SK-N-SH treated with all-trans-retinoic acid at 6 μM for 48 hours (cell line): ENCODE results near the gene FRAT2.

Experiments used
- CREB5 ChIP-seq: fragments of 250-450 bp; sonication (Bioruptor Pico); IDR thresholded peaks from 2 replicates; pipeline ENCODE4 v1.5.1; 2020; ENCODE audit warnings: low read depth, mild to moderate bottlenecking, moderate library complexity
- CSDC2 ChIP-seq: fragments of 250-450 bp; sonication (Bioruptor Pico); IDR thresholded peaks from 2 replicates; pipeline ENCODE4 v1.5.0; 2020; ENCODE audit warnings: mild to moderate bottlenecking, moderate library complexity
- GLIS3 ChIP-seq: fragments of 250-450 bp; sonication (Bioruptor Pico); IDR thresholded peaks from 2 replicates; pipeline ENCODE4 v1.5.0; 2020; ENCODE audit warnings: mild to moderate bottlenecking, moderate library complexity
- ISL1 ChIP-seq: fragments of 250-450 bp; sonication (Bioruptor Pico); IDR thresholded peaks from 2 replicates; pipeline ENCODE4 v2.1.2; 2022; ENCODE audit warnings: mild to moderate bottlenecking, moderate library complexity
- OSR1 ChIP-seq: fragments of 250-450 bp; sonication (Bioruptor Pico); IDR thresholded peaks from 2 replicates; pipeline ENCODE4 v1.8.0; 2022; ENCODE audit warnings: moderate library complexity, mild to moderate bottlenecking, inconsistent platforms
- PATZ1 ChIP-seq: fragments of 250-450 bp; sonication (Bioruptor Pico); IDR thresholded peaks from 2 replicates; pipeline ENCODE4 v1.8.0; 2020; ENCODE audit warnings: mild to moderate bottlenecking, moderate library complexity, borderline replicate concordance
- RARB ChIP-seq: fragments of 250-450 bp; sonication (Bioruptor Pico); IDR thresholded peaks from 2 replicates; pipeline ENCODE4 v1.8.0; 2021; ENCODE audit warnings: mild to moderate bottlenecking, moderate library complexity
- SNAI2 ChIP-seq: fragments of 250-450 bp; sonication (Bioruptor Pico); IDR thresholded peaks from 2 replicates; pipeline ENCODE4 v1.5.0; 2020; ENCODE audit warnings: mild to moderate bottlenecking, moderate library complexity
- TCF4 ChIP-seq: fragments of 250-450 bp; sonication (Bioruptor Pico); IDR thresholded peaks from 2 replicates; pipeline ENCODE4 v1.8.0; 2021; ENCODE audit warnings: mild to moderate bottlenecking, moderate library complexity, borderline replicate concordance
- ZFP3 ChIP-seq: fragments of 250-450 bp; sonication (Bioruptor Pico); IDR thresholded peaks from 2 replicates; pipeline ENCODE4 v1.5.0; 2020; ENCODE audit warnings: mild to moderate bottlenecking, moderate library complexity
- ZNF565 ChIP-seq: fragments of 450-650 bp; formaldehyde crosslinking; conservative IDR thresholded peaks from 2 replicates; pipeline ENCODE4 v1.5.0; 2020; ENCODE audit warnings: low read depth, mild to moderate bottlenecking, moderate library complexity
- ZNF8 ChIP-seq: fragments of 450-650 bp; formaldehyde crosslinking; IDR thresholded peaks from 2 replicates; pipeline ENCODE4 v1.5.0; 2020; ENCODE audit warnings: mild to moderate bottlenecking, moderate library complexity
- TF ChIP-seq, protein P1 (sequence below): fragments of 250-450 bp; sonication (Bioruptor Pico); IDR thresholded peaks from 2 replicates; pipeline ENCODE4 v1.8.0; 2021; ENCODE audit warnings: low read depth, mild to moderate bottlenecking, moderate library complexity, borderline replicate concordance

GRCh38 chr10:97378933-97379921, 44.7 kb upstream of the FRAT2 start:
- no peak for TF ChIP-seq OSR1 (CRISPR knock-in tag)
- no peak for TF ChIP-seq ZNF565 (CRISPR knock-in tag)
- no peak for TF ChIP-seq TCF4 (CRISPR knock-in tag)
- TF ChIP-seq SNAI2 (CRISPR knock-in tag) = no peak
- no peak for TF ChIP-seq CSDC2 (CRISPR knock-in tag)
- no peak for TF ChIP-seq PATZ1
- no peak for TF ChIP-seq ZFP3
- no peak for TF ChIP-seq ISL1 (CRISPR knock-in tag)
- no peak for TF ChIP-seq RARB
- TF ChIP-seq, protein P1, sequence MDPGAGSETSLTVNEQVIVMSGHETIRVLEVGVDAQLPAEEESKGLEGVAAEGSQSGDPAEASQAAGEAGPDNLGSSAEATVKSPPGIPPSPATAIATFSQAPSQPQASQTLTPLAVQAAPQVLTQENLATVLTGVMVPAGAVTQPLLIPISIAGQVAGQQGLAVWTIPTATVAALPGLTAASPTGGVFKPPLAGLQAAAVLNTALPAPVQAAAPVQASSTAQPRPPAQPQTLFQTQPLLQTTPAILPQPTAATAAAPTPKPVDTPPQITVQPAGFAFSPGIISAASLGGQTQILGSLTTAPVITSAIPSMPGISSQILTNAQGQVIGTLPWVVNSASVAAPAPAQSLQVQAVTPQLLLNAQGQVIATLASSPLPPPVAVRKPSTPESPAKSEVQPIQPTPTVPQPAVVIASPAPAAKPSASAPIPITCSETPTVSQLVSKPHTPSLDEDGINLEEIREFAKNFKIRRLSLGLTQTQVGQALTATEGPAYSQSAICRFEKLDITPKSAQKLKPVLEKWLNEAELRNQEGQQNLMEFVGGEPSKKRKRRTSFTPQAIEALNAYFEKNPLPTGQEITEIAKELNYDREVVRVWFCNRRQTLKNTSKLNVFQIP (CRISPR knock-in tag) = no peak
- TF ChIP-seq GLIS3 (CRISPR knock-in tag) = no peak
- no peak for TF ChIP-seq CREB5 (CRISPR knock-in tag)
- TF ChIP-seq ZNF8 (CRISPR knock-in tag) = no peak
